SJSA1 (cell line): ENCODE measurements around the gene PCDHA8. TPM values are rescaled to one million over a fixed set of nuclear protein-coding genes. Genes with fewer than 3 reads are reported as not detected.
A peak's percentile ranks its signal among the peaks of the same experiment; 100 is the strongest.
"Not testable (repeated sequence)": the region's sequence is repeated elsewhere in the genome, so short reads cannot be mapped to it uniquely, and the experiment has no call there.

Source experiments
- DNase-seq, 2 experiments: peaks; one replicate each; pipeline ENCODE4 v3.0.0-alpha.2; 2015 to 2020; ENCODE audit warnings: low spot score in 2 of 2, low read depth in 1 of 2
- H3K27ac ChIP-seq: fragments of 250-450 bp; sonication (Bioruptor Pico); 2 replicates; pipeline ENCODE4 v1.5.1; 2020; ENCODE audit warnings: mild to moderate bottlenecking, moderate library complexity
- H3K27me3 ChIP-seq: fragments of 250-450 bp; sonication (Bioruptor Pico); replicated peaks from 2 replicates; pipeline ENCODE4 v1.5.1; 2020; ENCODE audit warnings: mild to moderate bottlenecking, moderate library complexity
- H3K36me3 ChIP-seq: fragments of 250-450 bp; sonication (Bioruptor Pico); 2 replicates; pipeline ENCODE4 v1.5.1; 2020; ENCODE audit warnings: mild to moderate bottlenecking
- H3K4me1 ChIP-seq: fragments of 250-450 bp; sonication (Bioruptor Pico); replicated peaks from 2 replicates; pipeline ENCODE4 v1.6.1; 2021; ENCODE audit warnings: mild to moderate bottlenecking
- H3K4me3 ChIP-seq: fragments of 250-450 bp; sonication (Bioruptor Pico); 2 replicates; pipeline ENCODE4 v1.5.1; 2020; ENCODE audit warnings: mild to moderate bottlenecking
- H3K9me3 ChIP-seq: fragments of 250-450 bp; sonication (Bioruptor Pico); replicated peaks from 2 replicates; pipeline ENCODE4 v1.5.1; 2020; ENCODE audit warnings: mild to moderate bottlenecking
- total RNA-seq: library from RNA; depleted of rRNA; stranded (reverse); fragments of >200 nt; shearing (Covaris generic); gene quantifications from 2 replicates; pipeline ENCODE4 v1.2.3, GENCODE V29; 2014

Gene PCDHA8
- total RNA-seq, 1 experiment from 2014 or later = 0.13 TPM

GRCh38 chr5:140848139-140849102 lies 7.4 kb downstream of the PCDHA8 start, which contains the start of gene PCDHA9:
TSS of gene PCDHA9 (plus strand) at chr5:140848382. CDS start at chr5:140848496, 114 bp downstream.
- not testable (repeated sequence) for DNase-seq, H3K36me3 ChIP-seq, H3K4me3 ChIP-seq, H3K27me3 ChIP-seq, H3K27ac ChIP-seq, H3K4me1 ChIP-seq
- peaks cover 10% of the 10 kb centered on the region for H3K9me3 ChIP-seq

DNA sequence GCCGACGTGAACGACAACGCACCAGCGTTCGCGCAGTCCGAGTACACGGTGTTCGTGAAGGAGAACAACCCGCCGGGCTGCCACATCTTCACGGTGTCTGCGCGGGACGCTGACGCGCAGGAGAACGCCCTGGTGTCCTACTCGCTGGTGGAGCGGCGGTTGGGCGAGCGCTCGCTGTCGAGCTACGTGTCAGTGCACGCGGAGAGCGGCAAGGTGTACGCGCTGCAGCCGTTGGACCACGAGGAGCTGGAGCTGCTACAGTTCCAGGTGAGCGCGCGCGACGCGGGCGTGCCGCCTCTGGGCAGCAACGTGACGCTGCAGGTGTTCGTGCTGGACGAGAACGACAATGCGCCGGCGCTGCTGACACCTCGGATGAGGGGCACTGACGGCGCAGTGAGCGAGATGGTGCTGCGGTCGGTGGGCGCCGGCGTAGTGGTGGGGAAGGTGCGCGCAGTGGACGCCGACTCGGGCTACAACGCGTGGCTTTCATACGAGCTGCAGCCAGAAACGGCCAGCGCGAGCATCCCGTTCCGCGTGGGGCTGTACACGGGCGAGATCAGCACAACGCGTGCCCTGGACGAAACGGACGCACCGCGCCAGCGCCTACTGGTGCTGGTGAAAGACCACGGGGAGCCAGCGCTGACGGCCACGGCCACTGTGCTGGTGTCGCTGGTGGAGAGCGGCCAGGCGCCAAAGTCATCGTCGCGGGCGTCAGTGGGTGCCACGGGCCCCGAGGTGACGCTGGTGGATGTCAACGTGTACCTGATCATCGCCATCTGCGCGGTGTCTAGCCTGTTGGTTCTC lies 9.0 kb downstream of the PCDHA8 start:
- peaks cover 13% of the 10 kb centered on the region for H3K9me3 ChIP-seq
- not testable (repeated sequence) for H3K27ac ChIP-seq, H3K27me3 ChIP-seq, H3K4me1 ChIP-seq, H3K36me3 ChIP-seq, H3K4me3 ChIP-seq
- DNase-seq = peak in 1 of 2 experiments; percentile 50

DNA sequence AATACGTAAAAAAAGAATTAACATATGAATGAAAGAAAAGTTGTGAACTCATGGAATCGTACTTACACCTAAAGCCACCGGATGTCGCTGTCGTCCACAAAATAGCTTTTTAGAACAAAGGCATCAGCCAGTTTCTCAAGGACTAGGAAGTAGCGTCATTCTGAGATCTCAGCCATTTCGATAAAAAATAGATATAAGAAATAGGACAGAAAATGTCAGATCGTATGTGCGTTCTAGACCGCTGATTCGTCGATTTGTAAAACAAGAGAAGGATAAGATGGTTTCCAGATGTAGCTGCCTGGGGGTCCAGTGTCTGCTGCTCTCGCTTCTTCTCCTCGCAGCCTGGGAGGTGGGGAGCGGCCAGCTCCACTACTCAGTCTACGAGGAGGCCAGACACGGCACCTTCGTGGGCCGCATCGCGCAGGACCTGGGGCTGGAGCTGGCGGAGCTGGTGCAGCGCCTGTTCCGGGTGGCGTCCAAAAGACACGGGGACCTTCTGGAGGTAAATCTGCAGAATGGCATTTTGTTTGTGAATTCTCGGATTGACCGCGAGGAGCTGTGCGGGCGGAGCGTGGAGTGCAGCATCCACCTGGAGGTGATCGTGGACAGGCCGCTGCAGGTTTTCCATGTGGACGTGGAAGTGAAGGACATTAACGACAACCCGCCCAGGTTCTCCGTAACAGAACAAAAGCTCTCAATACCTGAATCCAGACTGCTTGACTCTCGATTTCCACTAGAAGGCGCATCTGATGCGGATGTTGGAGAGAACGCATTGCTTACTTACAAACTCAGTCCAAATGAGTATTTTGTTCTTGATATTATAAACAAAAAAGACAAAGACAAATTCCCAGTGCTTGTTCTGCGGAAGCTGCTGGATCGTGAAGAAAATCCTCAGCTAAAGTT lies 15.0 kb downstream of the PCDHA8 start, which contains the start of gene PCDHA10:
TSS of gene PCDHA10 (plus strand) at position 126 of the 903 bp plus-strand sequence. CDS start at position 278, 152 bp downstream.
- Histone ChIP-seq H3K27ac (no peak within 1 kb of the TSS), H3K4me1 (no peaks in the 10 kb centered on the region), H3K4me3 (no peak within 1 kb of the TSS), H3K36me3 (no peaks in the 10 kb centered on the region), H3K27me3 (no peaks in the 10 kb centered on the region), H3K9me3 (peaks cover 31% of the 10 kb centered on the region)
- DNase-seq = no peak

DNA sequence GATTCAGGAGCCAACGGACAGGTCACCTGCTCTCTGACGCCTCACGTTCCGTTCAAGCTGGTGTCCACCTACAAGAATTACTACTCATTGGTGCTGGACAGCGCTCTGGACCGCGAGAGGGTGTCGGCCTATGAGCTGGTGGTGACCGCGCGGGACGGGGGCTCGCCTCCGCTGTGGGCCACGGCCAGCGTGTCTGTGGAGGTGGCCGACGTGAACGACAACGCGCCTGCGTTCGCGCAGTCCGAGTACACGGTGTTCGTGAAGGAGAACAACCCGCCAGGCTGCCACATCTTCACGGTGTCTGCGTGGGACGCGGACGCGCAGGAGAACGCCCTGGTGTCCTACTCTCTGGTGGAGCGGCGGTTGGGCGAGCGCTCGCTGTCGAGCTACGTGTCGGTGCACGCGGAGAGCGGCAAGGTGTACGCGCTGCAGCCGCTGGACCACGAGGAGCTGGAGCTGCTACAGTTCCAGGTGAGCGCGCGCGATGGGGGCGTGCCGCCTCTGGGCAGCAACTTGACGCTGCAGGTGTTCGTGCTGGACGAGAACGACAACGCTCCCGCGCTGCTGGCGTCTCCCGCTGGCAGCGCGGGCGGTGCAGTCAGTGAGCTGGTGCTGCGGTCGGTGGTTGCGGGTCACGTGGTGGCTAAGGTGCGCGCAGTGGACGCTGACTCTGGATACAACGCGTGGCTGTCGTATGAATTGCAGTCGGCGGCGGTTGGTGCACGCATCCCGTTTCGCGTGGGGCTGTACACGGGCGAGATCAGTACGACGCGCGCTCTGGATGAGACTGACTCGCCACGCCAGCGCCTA lies 16.4 kb downstream of the PCDHA8 start:
- Histone ChIP-seq H3K4me1 (no peaks in the 10 kb centered on the region), H3K4me3 (no peak overlapping the region), H3K27me3 (no peaks in the 10 kb centered on the region), H3K27ac (no peak overlapping the region), H3K9me3 (peaks cover 45% of the 10 kb centered on the region), H3K36me3 (no peaks in the 10 kb centered on the region)
- DNase-seq = no peak

DNA sequence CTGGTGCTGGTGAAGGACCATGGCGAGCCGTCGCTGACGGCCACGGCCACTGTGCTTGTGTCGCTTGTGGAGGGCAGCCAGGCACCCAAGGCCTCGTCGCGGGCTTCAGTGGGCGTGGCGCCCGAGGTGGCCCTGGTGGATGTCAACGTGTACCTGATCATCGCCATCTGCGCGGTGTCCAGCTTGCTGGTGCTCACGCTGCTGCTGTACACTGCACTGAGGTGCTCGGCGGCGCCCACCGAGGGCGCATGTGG lies 16.9 kb downstream of the PCDHA8 start:
- no peaks in the 10 kb centered on the region for H3K27me3 ChIP-seq
- DNase-seq = no peak
- H3K27ac ChIP-seq = no peak overlapping the region
- H3K4me1 ChIP-seq = no peaks in the 10 kb centered on the region
- H3K4me3 ChIP-seq = no peak overlapping the region
- H3K9me3 ChIP-seq = peaks cover 49% of the 10 kb centered on the region
- no peaks in the 10 kb centered on the region for H3K36me3 ChIP-seq

DNA sequence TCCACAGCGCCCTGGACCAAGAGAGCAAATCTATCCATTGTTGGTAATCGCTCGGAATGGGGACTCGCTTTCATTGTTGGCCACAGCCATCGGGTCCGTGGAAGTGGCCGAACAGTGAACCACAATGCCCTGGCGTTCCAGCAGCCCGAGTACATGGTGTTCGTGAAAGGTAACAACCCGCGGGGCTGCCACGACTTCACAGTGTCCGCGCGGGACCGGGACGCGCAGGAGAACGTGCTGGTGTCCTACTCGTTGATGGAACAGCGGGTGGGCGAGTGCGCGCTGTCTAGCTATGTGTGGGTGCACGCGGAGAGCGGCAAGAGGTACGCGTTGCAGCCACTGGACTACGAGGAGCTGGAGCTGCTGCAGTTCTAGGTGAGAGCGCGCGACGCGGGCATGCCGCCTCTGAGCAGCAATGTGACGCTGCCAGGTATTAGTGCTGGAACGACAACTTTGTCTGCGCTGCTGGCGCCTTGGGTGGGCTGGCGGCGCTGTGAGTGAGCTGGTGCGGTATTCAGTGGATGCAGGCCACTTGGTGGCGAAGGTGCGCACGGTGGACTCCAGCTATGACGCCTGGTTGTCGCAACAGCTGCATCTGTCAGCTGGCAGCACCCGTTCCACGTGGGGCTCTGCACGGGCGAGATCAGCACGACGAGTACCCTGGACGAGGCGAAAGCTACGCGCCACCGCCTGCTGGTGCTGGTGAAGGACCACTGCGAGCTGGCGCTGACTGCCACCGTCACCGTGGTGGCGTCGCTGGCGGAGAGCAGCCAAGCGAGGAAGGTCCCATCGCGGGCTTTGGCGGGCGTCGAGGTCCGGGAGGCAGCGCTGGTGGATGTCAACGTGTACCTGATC lies 21.7 kb downstream of the PCDHA8 start:
- peaks cover 38% of the 10 kb centered on the region for H3K9me3 ChIP-seq
- no peak overlapping the region for H3K4me3 ChIP-seq
- H3K27ac ChIP-seq = no peak overlapping the region
- H3K36me3 ChIP-seq = no peaks in the 10 kb centered on the region
- H3K27me3 ChIP-seq = no peaks in the 10 kb centered on the region
- no peaks in the 10 kb centered on the region for H3K4me1 ChIP-seq
- no peak for DNase-seq

DNA sequence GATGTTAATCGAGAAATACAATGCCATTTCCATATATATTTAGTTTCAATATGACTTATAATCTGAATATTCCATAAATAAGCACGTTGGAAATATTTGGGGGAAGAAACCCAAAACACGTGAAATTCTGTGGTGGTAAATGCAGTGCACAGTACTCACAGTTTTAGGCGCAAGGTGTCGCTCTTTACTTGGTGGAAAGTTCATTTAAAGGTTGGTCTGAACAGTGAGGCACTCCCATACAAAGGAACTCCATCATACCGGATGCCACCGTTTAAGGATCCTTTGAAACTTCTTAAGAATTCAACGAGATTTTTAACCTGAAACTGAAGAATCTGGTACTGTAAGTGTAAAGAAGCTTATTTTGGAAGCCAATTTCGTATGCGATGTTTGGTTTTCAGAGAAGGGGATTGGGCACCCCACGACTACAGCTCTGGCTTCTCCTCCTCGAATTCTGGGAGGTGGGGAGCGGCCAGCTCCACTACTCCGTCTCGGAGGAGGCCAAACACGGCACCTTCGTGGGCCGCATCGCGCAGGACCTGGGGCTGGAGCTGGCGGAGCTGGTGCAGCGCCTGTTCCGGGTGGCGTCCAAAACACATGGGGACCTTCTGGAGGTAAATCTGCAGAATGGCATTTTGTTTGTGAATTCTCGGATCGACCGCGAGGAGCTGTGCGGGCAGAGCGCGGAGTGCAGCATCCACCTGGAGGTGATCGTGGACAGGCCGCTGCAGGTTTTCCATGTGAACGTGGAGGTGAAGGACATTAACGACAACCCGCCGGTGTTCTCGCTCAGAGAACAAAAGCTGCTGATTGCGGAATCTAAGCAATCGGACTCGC lies 28.0 kb downstream of the PCDHA8 start, which contains the start of gene PCDHA11:
TSS of gene PCDHA11 (plus strand) at position 237 of the 834 bp plus-strand sequence. CDS start at position 384, 147 bp downstream.
- no peak for DNase-seq
- H3K4me3 ChIP-seq = no peak within 1 kb of the TSS
- H3K4me1 ChIP-seq = no peaks in the 10 kb centered on the region
- no peaks in the 10 kb centered on the region for H3K27me3 ChIP-seq
- H3K9me3 ChIP-seq = peaks cover 21% of the 10 kb centered on the region
- H3K27ac ChIP-seq = no peak within 1 kb of the TSS
- no peaks in the 10 kb centered on the region for H3K36me3 ChIP-seq

- H3K4me3 ChIP-seq = no peak overlapping the region
- no peaks in the 10 kb centered on the region for H3K4me1 ChIP-seq
- no peaks in the 10 kb centered on the region for H3K36me3 ChIP-seq
- H3K9me3 ChIP-seq = peaks cover 20% of the 10 kb centered on the region
- H3K27me3 ChIP-seq = no peaks in the 10 kb centered on the region
- no peak for DNase-seq
- H3K27ac ChIP-seq = no peak overlapping the region
These were observed 28.5 kb downstream of the PCDHA8 start for GRCh38 chr5:140869555-140869886.

DNA sequence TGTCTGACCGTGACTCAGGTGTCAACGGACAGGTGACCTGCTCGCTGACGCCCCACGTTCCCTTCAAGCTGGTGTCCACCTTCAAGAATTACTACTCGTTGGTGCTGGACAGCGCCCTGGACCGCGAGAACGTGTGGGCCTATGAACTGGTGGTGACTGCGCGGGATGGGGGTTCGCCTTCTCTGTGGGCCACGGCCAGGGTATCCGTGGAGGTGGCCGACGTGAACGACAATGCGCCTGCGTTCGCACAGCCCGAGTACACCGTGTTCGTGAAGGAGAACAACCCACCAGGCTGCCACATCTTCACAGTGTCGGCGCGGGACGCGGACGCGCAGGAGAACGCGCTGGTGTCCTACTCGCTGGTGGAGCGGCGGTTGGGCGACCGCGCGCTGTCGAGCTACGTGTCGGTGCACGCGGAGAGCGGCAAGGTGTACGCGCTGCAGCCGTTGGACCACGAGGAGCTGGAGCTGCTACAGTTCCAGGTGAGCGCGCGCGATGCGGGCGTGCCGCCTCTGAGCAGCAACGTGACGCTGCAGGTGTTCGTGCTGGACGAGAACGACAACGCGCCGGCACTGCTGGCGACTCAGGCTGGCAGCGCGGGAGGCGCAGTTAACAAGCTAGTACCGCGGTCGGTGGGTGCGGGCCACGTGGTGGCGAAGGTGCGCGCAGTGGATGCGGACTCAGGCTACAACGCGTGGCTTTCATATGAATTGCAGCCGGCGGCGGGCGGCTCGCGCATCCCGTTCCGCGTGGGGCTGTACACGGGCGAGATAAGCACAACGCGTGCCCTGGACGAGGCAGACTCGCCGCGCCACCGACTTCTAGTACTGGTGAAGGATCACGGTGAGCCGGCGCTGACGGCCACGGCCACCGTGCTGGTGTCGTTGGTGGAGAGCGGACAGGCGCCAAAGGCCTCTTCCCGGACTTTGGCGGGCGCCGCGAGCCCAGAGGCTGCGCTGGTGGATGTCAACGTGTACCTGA lies 29.5 kb downstream of the PCDHA8 start:
- Histone ChIP-seq H3K27me3 (no peaks in the 10 kb centered on the region), H3K27ac (no peak overlapping the region), H3K36me3 (no peaks in the 10 kb centered on the region), H3K4me3 (no peak overlapping the region), H3K4me1 (no peaks in the 10 kb centered on the region), H3K9me3 (peaks cover 23% of the 10 kb centered on the region)
- DNase-seq = no peak

- DNase-seq = no peak
- Histone ChIP-seq H3K4me3 (no peak within 1 kb of the TSS), H3K9me3 (peaks cover 27% of the 10 kb centered on the region), H3K27ac (no peak within 1 kb of the TSS), H3K4me1 (no peaks in the 10 kb centered on the region), H3K36me3 (no peaks in the 10 kb centered on the region), H3K27me3 (no peaks in the 10 kb centered on the region)
These were observed 34.4 kb downstream of the PCDHA8 start, which contains the start of gene PCDHA12 for GRCh38 chr5:140875085-140876065. TSS of gene PCDHA12 (plus strand) at chr5:140875308. CDS start at chr5:140875473, 165 bp downstream.
